NCI-H82 treated with DMSO at 0.1 percent for 48 hours (cell line): ENCODE data around the gene CUTA.

ENCODE experiments used
- DNase-seq: peaks from one replicate; lab custom pipeline; 2025; ENCODE audit not compliant: unreplicated experiment; lab: John Stamatoyannopoulos, UW

CUTA gene

GRCh38 chr6:33424855-33425667 is 7.2 kb upstream of the CUTA start:
- DNase-seq = no peak

GRCh38 chr6:33423777-33424176 is 5.9 kb upstream of the CUTA start:
- DNase-seq = no peak

- DNase-seq = no peak
Measured at GRCh38 chr6:33421344-33421643, 3.4 kb upstream of the CUTA start.

GRCh38 chr6:33420491-33421343 is 2.8 kb upstream of the CUTA start:
- peak; percentile 83 for DNase-seq

- DNase-seq = peak; percentile 67
Measured at GRCh38 chr6:33419580-33420490, 1.9 kb upstream of the CUTA start, which contains the start of gene SYNGAP1. SYNGAP1 (plus strand) TSS chr6:33420065; CDS start chr6:33420265, 200 bp downstream.

- no peak for DNase-seq
Measured at GRCh38 chr6:33418690-33419291, 884 bp upstream of the CUTA start.

GRCh38 chr6:33417128-33417902 is 592 bp downstream of the CUTA start:
- no peak for DNase-seq

- DNase-seq = no peak
Measured at GRCh38 chr6:33416386-33417127, 1.4 kb downstream of the CUTA start.

GRCh38 chr6:33415831-33416230 is 2.1 kb downstream of the CUTA start:
- DNase-seq = no peak

- no peak for DNase-seq
Measured at GRCh38 chr6:33414592-33415271, 3.2 kb downstream of the CUTA start.

- DNase-seq = no peak
Measured at GRCh38 chr6:33413241-33414120, 4.4 kb downstream of the CUTA start.

- no peak for DNase-seq
Measured at GRCh38 chr6:33412140-33413009, 5.5 kb downstream of the CUTA start.

GRCh38 chr6:33411632-33412005 is 6.3 kb downstream of the CUTA start:
- DNase-seq = no peak

GRCh38 chr6:33410711-33411631 is 6.9 kb downstream of the CUTA start, which contains the start of gene PHF1:
PHF1 (plus strand) TSS chr6:33411014; CDS start chr6:33412264, 1,250 bp downstream.
- peak; percentile 77 for DNase-seq

GRCh38 chr6:33410050-33410710 is 7.7 kb downstream of the CUTA start:
- peak; percentile 98 for DNase-seq
